Measurements from ENCODE around the gene BCL2L11. TPM values are rescaled to one million over a fixed set of nuclear protein-coding genes. Genes with fewer than 3 reads are reported as not detected.

Gene BCL2L11
- total and polyA plus RNA-seq, 11 donors = 1.9 to 16.2 (median 6.9) TPM

DNA sequence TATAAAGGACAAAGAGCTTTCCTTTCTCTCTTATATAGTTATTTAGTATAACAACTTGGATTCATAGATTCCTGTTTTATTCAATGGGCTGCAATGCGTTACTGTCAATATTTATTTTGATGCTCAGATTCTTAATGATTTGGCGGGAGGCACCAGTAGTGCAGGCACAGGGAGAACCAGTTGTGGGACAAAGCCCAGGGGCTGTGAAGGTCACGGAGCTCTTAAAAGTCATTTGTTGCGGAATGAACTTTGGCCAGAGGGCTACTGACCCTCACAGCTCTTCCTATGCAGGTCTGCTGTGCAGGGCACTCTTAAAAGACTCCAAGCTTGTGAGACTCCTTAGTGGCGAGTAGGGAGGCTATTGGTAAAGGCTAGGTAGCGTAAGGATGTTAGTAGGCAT, 34.0 kb downstream of the BCL2L11 start:
- H3K9me3 ChIP-seq = no peaks in the 10 kb centered on the region
- ATAC-seq (no peak), DNase-seq (no peak)
- no peak overlapping the region for H3K4me3 ChIP-seq
- intact Hi-C loops (cut with DNase I) = no loop called here
- peaks cover 0 to 12% (median 4%) of the 10 kb centered on the region in 12 donors for H3K4me1 ChIP-seq
- WGBS, 4 donors = 92 to 99% (median 98%) methylated on average over 6 of the region's 6 CpGs
- no peaks in the 10 kb centered on the region for H3K27me3 ChIP-seq
- no peak for TF ChIP-seq POLR2A (IDR thresholded peaks at IDR 0.05)
- TF ChIP-seq, protein P1, sequence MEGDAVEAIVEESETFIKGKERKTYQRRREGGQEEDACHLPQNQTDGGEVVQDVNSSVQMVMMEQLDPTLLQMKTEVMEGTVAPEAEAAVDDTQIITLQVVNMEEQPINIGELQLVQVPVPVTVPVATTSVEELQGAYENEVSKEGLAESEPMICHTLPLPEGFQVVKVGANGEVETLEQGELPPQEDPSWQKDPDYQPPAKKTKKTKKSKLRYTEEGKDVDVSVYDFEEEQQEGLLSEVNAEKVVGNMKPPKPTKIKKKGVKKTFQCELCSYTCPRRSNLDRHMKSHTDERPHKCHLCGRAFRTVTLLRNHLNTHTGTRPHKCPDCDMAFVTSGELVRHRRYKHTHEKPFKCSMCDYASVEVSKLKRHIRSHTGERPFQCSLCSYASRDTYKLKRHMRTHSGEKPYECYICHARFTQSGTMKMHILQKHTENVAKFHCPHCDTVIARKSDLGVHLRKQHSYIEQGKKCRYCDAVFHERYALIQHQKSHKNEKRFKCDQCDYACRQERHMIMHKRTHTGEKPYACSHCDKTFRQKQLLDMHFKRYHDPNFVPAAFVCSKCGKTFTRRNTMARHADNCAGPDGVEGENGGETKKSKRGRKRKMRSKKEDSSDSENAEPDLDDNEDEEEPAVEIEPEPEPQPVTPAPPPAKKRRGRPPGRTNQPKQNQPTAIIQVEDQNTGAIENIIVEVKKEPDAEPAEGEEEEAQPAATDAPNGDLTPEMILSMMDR (IDR thresholded peaks at IDR 0.05) = no peak
- H3K36me3 ChIP-seq = peaks cover 0 to 62% (median 49%) of the 10 kb centered on the region in 9 donors
- no peak overlapping the region for H3K27ac ChIP-seq

DNA sequence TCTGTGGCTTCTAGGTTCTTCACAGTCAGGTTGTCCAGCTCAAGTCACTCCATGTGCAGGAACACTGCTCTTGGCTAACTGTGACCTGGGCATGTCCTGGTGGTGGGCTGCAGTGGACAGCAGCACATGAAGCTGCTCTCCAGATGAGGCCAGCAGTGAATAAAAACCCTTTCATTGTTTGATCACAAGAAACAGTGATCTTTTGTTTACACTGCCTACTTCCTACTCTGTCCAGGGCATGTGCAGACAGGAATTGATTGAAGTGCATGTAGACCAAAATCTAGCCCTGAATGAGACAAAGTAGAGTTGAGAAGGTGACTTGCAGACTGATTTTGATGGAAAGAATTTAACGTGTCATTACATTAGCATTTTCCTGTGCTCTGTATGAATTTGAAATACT, 34.9 kb downstream of the BCL2L11 start:
- DNase-seq (no peak), ATAC-seq (no peak)
- Histone ChIP-seq H3K4me1 (peaks cover 0 to 16% (median 7%) of the 10 kb centered on the region in 12 donors), H3K36me3 (peaks cover 0 to 55% (median 42%) of the 10 kb centered on the region in 9 donors), H3K27me3 (no peaks in the 10 kb centered on the region), H3K4me3 (no peak overlapping the region), H3K27ac (no peak overlapping the region), H3K9me3 (no peaks in the 10 kb centered on the region)
- WGBS, 4 donors = 80 to 91% (median 86%) methylated on average over 1 of the region's 1 CpG
- no peak for TF ChIP-seq POLR2A (IDR thresholded peaks at IDR 0.05)
- TF ChIP-seq, protein P1 (IDR thresholded peaks at IDR 0.05) = no peak
- intact Hi-C loops (cut with DNase I) = no loop called here

GRCh38 chr2:111156529-111156928, 35.8 kb downstream of the BCL2L11 start:
- 91 to 95% (median 93%) methylated on average over 8 of the region's 8 CpGs for WGBS, 4 donors
- ATAC-seq (no peak), DNase-seq (no peak)
- no peak for TF ChIP-seq POLR2A (IDR thresholded peaks at IDR 0.05)
- TF ChIP-seq, protein P1 (IDR thresholded peaks at IDR 0.05) = no peak
- H3K27ac ChIP-seq = no peak overlapping the region
- no peaks in the 10 kb centered on the region for H3K27me3 ChIP-seq
- H3K4me1 ChIP-seq = peaks cover 0 to 21% (median 13%) of the 10 kb centered on the region in 12 donors
- no peak overlapping the region for H3K4me3 ChIP-seq
- peaks cover 0 to 56% (median 34%) of the 10 kb centered on the region in 9 donors for H3K36me3 ChIP-seq
- no peaks in the 10 kb centered on the region for H3K9me3 ChIP-seq
- intact Hi-C loops (cut with DNase I) = no loop called here

DNA sequence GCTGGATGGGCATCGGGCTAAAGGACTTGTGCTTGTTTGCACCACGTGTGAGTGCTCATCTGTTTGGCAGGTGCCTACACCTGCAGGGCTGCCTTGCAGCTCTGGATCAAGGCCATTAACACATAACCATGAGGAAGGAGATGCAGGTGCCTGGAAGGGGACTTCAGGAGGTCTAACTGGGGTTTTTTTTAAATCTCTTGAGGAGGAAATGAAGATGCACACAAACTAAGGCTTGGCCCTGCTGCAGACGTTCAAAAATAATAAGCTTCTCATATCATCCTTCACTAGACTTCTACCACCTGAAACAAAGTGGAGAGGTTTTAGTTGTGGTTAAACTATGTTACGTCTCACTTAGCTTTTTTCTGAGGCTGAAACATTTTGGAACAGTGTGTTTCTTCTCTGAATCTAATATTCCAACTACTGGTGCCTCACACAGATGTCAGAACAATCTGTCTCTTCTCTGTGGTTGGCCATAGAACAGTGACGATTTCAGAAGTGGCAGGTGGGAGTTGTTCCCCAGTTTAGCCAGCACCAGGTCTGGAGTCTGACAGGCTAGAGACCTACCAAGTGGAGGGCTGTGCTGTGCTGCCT, 36.5 kb downstream of the BCL2L11 start:
- no peak overlapping the region for H3K4me3 ChIP-seq
- ATAC-seq = no peak
- peaks cover 0 to 28% (median 19%) of the 10 kb centered on the region in 12 donors for H3K4me1 ChIP-seq
- intact Hi-C loops (cut with DNase I) = no loop called here
- TF ChIP-seq, protein P1 (IDR thresholded peaks at IDR 0.05) = no peak
- TF ChIP-seq POLR2A (IDR thresholded peaks at IDR 0.05) = no peak
- WGBS, 4 donors = 81 to 91% (median 88%) methylated on average over 5 of the region's 5 CpGs
- H3K36me3 ChIP-seq = peaks cover 0 to 50% (median 28%) of the 10 kb centered on the region in 9 donors
- H3K27ac ChIP-seq = no peak overlapping the region
- no peaks in the 10 kb centered on the region for H3K27me3 ChIP-seq
- DNase-seq = no peak
- no peaks in the 10 kb centered on the region for H3K9me3 ChIP-seq

Data from heart left ventricle (tissue), 16 donors.